ENCODE results near the gene INMT.

The INMT gene

DNA sequence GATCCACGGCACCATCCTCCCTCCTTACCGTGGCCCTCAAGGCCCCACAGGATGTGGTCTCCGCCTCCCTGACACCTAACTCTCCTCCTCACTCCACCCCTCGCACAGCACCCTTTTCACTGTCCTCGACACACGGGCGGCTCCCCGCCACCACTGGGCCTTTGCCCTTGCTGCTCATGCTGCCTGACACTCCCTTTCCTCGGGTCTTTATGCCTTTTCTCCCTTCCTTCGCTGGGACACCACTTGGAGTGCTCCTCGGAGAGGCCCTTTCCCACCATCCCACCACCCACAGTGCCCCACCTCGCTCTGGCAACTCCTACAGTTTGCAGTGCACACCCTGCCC, 7.9 kb upstream of the INMT start:
- Histone ChIP-seq H3K27ac (no peak overlapping the region), H3K4me3 (ENCODE audit: low read depth in 1 of 2, low read length in 1 of 2) (no peak overlapping the region), H3K4me1 (ENCODE audit: control insufficient read depth in 1 of 2, insufficient read depth in 1 of 2, low read depth in 1 of 2, low read length in 1 of 2) (no peaks in the 10 kb centered on the region), H3K27me3 (no peaks in the 10 kb centered on the region), H3K36me3 (no peaks in the 10 kb centered on the region), H3K9me3 (no peaks in the 10 kb centered on the region)
- TF ChIP-seq, protein P1, sequence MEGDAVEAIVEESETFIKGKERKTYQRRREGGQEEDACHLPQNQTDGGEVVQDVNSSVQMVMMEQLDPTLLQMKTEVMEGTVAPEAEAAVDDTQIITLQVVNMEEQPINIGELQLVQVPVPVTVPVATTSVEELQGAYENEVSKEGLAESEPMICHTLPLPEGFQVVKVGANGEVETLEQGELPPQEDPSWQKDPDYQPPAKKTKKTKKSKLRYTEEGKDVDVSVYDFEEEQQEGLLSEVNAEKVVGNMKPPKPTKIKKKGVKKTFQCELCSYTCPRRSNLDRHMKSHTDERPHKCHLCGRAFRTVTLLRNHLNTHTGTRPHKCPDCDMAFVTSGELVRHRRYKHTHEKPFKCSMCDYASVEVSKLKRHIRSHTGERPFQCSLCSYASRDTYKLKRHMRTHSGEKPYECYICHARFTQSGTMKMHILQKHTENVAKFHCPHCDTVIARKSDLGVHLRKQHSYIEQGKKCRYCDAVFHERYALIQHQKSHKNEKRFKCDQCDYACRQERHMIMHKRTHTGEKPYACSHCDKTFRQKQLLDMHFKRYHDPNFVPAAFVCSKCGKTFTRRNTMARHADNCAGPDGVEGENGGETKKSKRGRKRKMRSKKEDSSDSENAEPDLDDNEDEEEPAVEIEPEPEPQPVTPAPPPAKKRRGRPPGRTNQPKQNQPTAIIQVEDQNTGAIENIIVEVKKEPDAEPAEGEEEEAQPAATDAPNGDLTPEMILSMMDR (IDR thresholded peaks at IDR 0.05), result no peak

DNA sequence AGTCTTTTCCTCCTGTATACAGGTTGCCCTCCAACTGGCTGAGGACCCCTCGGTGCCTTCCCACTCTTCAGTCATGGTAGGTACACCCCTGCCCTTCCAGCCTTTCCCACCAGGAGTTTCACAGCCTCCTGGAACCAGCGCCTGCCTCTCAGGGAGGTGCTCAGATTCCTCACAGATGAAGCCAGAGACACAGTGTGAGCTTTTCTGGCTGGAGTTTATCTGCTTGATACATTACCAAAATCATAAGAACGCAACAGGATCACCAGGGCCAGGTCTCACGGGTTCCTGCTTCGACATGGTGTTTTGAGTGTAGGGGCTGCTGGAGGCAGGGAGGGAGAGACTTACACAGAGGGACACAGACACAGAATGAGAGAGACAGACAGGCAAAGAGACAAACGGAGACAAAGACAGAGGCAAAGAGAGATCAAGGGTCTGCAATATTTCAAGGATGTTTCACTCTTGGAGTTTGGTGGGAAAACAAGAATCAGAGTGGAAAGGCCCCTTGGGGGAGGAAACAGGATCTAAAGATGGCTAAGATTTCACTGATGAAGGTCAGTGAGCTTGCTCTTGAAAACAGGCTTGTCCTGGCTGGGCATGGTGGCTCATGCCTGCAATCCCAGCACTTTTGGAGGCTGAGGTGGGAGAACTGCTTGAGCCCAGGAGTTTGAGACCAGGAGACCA, 6.5 kb upstream of the INMT start:
- Histone ChIP-seq H3K27me3 (no peaks in the 10 kb centered on the region), H3K9me3 (no peaks in the 10 kb centered on the region), H3K27ac (no peak overlapping the region), H3K4me1 (ENCODE audit: control insufficient read depth in 1 of 2, insufficient read depth in 1 of 2, low read depth in 1 of 2, low read length in 1 of 2) (no peaks in the 10 kb centered on the region), H3K4me3 (ENCODE audit: low read depth in 1 of 2, low read length in 1 of 2) (no peak overlapping the region), H3K36me3 (no peaks in the 10 kb centered on the region)
- TF ChIP-seq, protein P1 (IDR thresholded peaks at IDR 0.05), result no peak

DNA sequence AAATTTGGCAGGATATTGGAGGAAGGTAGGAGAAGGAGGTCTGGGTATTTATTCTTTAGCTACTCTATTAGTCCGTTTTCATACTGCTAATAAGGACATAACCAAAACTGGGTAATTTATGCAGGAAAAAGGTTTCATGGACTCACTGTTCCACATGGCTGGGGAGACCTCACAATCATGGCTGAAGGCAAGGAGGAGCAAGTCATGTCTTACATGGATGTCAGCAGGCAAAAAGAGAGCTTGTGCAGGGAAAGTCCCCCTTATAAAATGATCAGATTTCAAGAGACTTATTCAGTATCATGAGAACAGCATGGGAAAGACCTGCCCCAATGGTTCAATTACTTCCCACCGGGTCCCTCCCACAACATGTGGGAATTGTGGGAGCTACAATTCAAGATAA, 1.9 kb upstream of the INMT start:
- Histone ChIP-seq H3K4me1 (ENCODE audit: control insufficient read depth in 1 of 2, insufficient read depth in 1 of 2, low read depth in 1 of 2, low read length in 1 of 2) (no peaks in the 10 kb centered on the region), H3K27ac (no peak overlapping the region), H3K36me3 (no peaks in the 10 kb centered on the region), H3K4me3 (ENCODE audit: low read depth in 1 of 2, low read length in 1 of 2) (no peak overlapping the region), H3K9me3 (no peaks in the 10 kb centered on the region), H3K27me3 (no peaks in the 10 kb centered on the region)
- TF ChIP-seq, protein P1 (IDR thresholded peaks at IDR 0.05), result no peak

DNA sequence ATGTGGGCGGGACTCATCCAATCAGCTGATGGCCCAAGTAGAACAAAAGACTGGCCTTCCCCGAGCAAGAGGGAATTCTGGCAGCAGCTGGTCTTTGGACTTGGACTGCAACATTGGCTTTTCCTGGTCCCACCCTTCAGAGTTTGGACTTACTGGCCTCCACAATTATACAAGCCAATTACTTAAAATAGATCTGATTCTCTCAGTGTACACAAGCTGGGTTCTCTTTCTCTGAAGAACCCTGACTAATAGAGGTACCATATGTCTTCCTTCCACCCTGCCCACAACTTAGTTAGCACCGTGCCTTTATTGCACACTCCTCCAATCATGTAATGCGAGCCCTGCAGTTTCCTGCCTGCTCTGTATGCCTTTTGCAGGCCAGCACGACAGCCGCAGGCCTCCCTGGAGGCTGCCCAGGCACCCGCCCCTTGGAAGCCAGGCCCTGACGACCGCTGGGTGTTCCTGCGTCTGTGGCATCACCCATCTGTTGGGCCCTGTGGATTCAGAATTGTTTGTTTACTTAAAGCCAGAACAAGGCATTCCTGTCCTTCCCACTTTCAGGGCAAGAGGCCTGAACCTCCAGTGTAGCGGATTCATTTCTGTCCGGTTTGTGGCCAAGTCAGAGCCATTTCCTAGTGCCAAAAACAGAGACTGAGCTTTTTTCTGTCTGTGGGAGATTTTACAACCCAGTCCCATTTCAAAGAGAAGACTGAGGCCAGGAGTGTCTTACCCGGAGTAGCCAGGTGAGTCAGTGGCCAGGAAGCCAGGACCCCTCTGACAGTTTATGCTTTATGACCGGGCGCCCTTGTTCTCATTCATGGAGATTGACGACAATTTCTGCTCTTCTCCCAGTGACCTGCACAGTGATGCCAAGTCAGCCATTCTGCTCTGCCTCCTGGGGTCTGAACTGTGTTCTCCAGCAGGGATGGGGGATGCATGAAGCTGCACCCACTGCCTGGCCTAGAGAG, 968 bp upstream of the INMT start:
- H3K27ac ChIP-seq, result no peak overlapping the region
- TF ChIP-seq, protein P1 (IDR thresholded peaks at IDR 0.05), result no peak
- H3K4me1 ChIP-seq (ENCODE audit: control insufficient read depth in 1 of 2, insufficient read depth in 1 of 2, low read depth in 1 of 2, low read length in 1 of 2), result no peaks in the 10 kb centered on the region
- H3K27me3 ChIP-seq, result no peaks in the 10 kb centered on the region
- no peaks in the 10 kb centered on the region for H3K9me3 ChIP-seq
- H3K36me3 ChIP-seq, result no peaks in the 10 kb centered on the region
- H3K4me3 ChIP-seq (ENCODE audit: low read depth in 1 of 2, low read length in 1 of 2), result no peak overlapping the region

DNA sequence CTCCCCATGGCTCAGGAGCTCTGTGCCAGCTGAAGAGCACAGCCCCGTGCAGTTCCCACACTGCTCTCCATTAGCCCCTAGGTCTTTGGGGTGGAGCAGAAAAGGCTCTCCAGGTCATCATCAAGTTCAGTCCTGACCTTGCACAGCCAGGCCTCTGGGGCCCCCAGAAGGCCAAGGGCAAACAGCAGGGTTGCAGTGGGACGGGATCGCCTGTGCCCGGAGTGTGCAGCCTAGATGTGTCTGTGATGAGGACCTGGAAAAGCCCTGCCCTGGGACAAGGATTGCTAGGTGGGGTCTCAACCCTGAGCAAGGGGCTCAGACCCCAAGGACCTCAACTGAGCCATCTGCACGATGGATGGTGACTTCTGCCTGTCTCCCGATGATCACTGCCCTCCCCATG, 549 bp downstream of the INMT start:
- no peaks in the 10 kb centered on the region for H3K4me1 ChIP-seq (ENCODE audit: control insufficient read depth in 1 of 2, insufficient read depth in 1 of 2, low read depth in 1 of 2, low read length in 1 of 2)
- H3K4me3 ChIP-seq (ENCODE audit: low read depth in 1 of 2, low read length in 1 of 2), result no peak overlapping the region
- no peaks in the 10 kb centered on the region for H3K9me3 ChIP-seq
- H3K27ac ChIP-seq, result no peak overlapping the region
- TF ChIP-seq, protein P1 (IDR thresholded peaks at IDR 0.05), result no peak
- H3K27me3 ChIP-seq, result peaks cover 1% of the 10 kb centered on the region
- H3K36me3 ChIP-seq, result no peaks in the 10 kb centered on the region
